IMR-90 (cell line): Measurements from ENCODE around the gene SNAPIN. TPM values are rescaled to one million over a fixed set of nuclear protein-coding genes. Genes with fewer than 3 reads are reported as not detected.
A peak's percentile ranks its signal among the peaks of the same experiment; 100 is the strongest.

Experiments
- ATAC-seq: fragments of 200-7000 bp; cut with Tn5 transposase; 2 replicates; pipeline ENCODE4 v1.9.1; 2020; ENCODE audit warnings: low read depth, mild to moderate bottlenecking, moderate library complexity
- BruUV-seq: library from RNA; stranded (reverse); fragments of 400-500 nt; replicated peaks from 2 replicates; lab custom pipeline; 2021; lab: Mats Ljungman, UMichigan
- CTCF ChIA-PET: fragments of 300-600 bp; formaldehyde crosslinking; extraction: SDS; loops from one replicate; lab custom pipeline; 2021; ENCODE audit warnings: antibody characterized with exemption; lab: Yijun Ruan, JAX
- POLR2A ChIA-PET: fragments of 300-600 bp; sonication (Branson Sonifier 250); formaldehyde crosslinking; loops from one replicate; lab custom pipeline; 2022; ENCODE audit warnings: antibody characterized with exemption; ENCODE audit not compliant: unreplicated experiment; lab: Charles Lee
- DNase-seq: peaks from one replicate; pipeline ENCODE4 v3.0.0; 2013
- H2AFZ ChIP-seq: replicated peaks from 2 replicates; pipeline ENCODE3; 2013; ENCODE audit warnings: low read length, mild to moderate bottlenecking; ENCODE audit not compliant: poor library complexity
- H2AK5ac ChIP-seq: 2 replicates; pipeline ENCODE4 v1.6.1; 2013; ENCODE audit warnings: low read depth, low read length, inconsistent platforms
- H2AK9ac ChIP-seq: replicated peaks from 2 replicates; pipeline ENCODE3; 2013; ENCODE audit warnings: mild to moderate bottlenecking, low read depth, low read length, moderate library complexity; ENCODE audit not compliant: poor library complexity
- H2BK120ac ChIP-seq: 2 replicates; pipeline ENCODE4 v1.6.1; 2013; ENCODE audit warnings: low read depth, low read length, inconsistent platforms
- H2BK15ac ChIP-seq: 3 replicates; pipeline ENCODE4 v1.6.1; 2013; ENCODE audit warnings: low read depth, low read length, inconsistent platforms
- H2BK20ac ChIP-seq: 2 replicates; pipeline ENCODE4 v1.6.1; 2013; ENCODE audit warnings: low read depth, mild to moderate bottlenecking, inconsistent platforms, low read length, moderate library complexity
- H2BK5ac ChIP-seq: 2 replicates; pipeline ENCODE4 v1.6.1; 2013; ENCODE audit warnings: mild to moderate bottlenecking, low read depth, low read length, inconsistent platforms; ENCODE audit not compliant: poor library complexity, severe bottlenecking
- H3K14ac ChIP-seq: replicated peaks from 2 replicates; pipeline ENCODE4 v1.6.1; 2013; ENCODE audit warnings: low read depth, low read length, inconsistent platforms
- H3K18ac ChIP-seq: 2 replicates; pipeline ENCODE4 v1.6.1; 2013; ENCODE audit warnings: low read depth, low read length, control low read depth
- H3K23ac ChIP-seq: 2 replicates; pipeline ENCODE4 v1.6.1; 2013; ENCODE audit warnings: low read depth, low read length, inconsistent platforms
- H3K27ac ChIP-seq: 2 replicates; pipeline ENCODE4 v1.5.1; 2013; ENCODE audit warnings: mild to moderate bottlenecking, control low read depth, low read length; ENCODE audit not compliant: insufficient read depth
- H3K27me3 ChIP-seq: 2 replicates; pipeline ENCODE4 v1.6.1; 2013; ENCODE audit warnings: low read length; ENCODE audit not compliant: control insufficient read depth, insufficient read depth
- H3K36me3 ChIP-seq: 2 replicates; pipeline ENCODE4 v1.6.1; 2013; ENCODE audit warnings: low read length, mixed read lengths; ENCODE audit not compliant: control insufficient read depth, insufficient read depth
- H3K4ac ChIP-seq: 2 replicates; pipeline ENCODE4 v1.6.1; 2013; ENCODE audit warnings: low read depth, low read length, inconsistent platforms
- H3K4me1 ChIP-seq: 2 replicates; pipeline ENCODE4 v1.6.1; 2013; ENCODE audit warnings: low read length, mixed read lengths; ENCODE audit not compliant: control insufficient read depth, insufficient read depth
- H3K4me2 ChIP-seq: 2 replicates; pipeline ENCODE4 v1.6.1; 2013; ENCODE audit warnings: low read depth, mild to moderate bottlenecking, control low read depth, low read length, moderate library complexity
- H3K4me3 ChIP-seq: 2 replicates; pipeline ENCODE4 v1.5.1; 2013; ENCODE audit warnings: low read depth, mild to moderate bottlenecking, control low read depth, low read length, moderate library complexity; ENCODE audit not compliant: insufficient read depth
- H3K56ac ChIP-seq: 2 replicates; pipeline ENCODE4 v1.6.1; 2013; ENCODE audit warnings: low read length, inconsistent platforms; ENCODE audit not compliant: insufficient read depth; ENCODE audit errors: extremely low read depth
- H3K79me1 ChIP-seq, 2 experiments: 2 replicates each; pipeline ENCODE4 v1.6.1; 2013; ENCODE audit warnings: low read length in 2 of 2, inconsistent platforms in 1 of 2, low read depth in 1 of 2
- H3K9ac ChIP-seq: 2 replicates; pipeline ENCODE4 v1.6.1; 2013; ENCODE audit warnings: low read depth, low read length, control low read depth
- H3K9me1 ChIP-seq: 2 replicates; pipeline ENCODE4 v1.6.1; 2013; ENCODE audit warnings: low read length, inconsistent platforms; ENCODE audit not compliant: insufficient read depth
- H3K9me3 ChIP-seq: 2 replicates; pipeline ENCODE4 v1.6.1; 2013; ENCODE audit warnings: low read length; ENCODE audit not compliant: control insufficient read depth, insufficient read depth
- H4K20me1 ChIP-seq: 2 replicates; pipeline ENCODE4 v1.6.1; 2013; ENCODE audit warnings: low read length, inconsistent platforms; ENCODE audit not compliant: insufficient read depth
- H4K5ac ChIP-seq: 2 replicates; pipeline ENCODE4 v1.6.1; 2013; ENCODE audit warnings: mild to moderate bottlenecking, low read depth, low read length, control low read depth
- H4K8ac ChIP-seq, 2 experiments: 2 replicates each; pipeline ENCODE4 v1.6.1; 2013; ENCODE audit warnings: low read depth in 2 of 2, low read length in 2 of 2, control low read depth in 1 of 2, inconsistent platforms in 1 of 2
- H4K91ac ChIP-seq: 2 replicates; pipeline ENCODE4 v1.6.1; 2013; ENCODE audit warnings: low read depth, low read length, inconsistent platforms; ENCODE audit not compliant: insufficient read depth
- BHLHE40 ChIP-seq: fragments of 150-350 bp; IDR thresholded peaks from 2 replicates; pipeline ENCODE4 v1.6.1; 2016; ENCODE audit warnings: mild to moderate bottlenecking, low read depth, low read length
- CEBPB ChIP-seq: IDR thresholded peaks from 2 replicates; pipeline ENCODE4 v1.6.1; 2012; ENCODE audit warnings: low read depth, low read length, improper control_type of control experiment
- CHD1 ChIP-seq: IDR thresholded peaks from 2 replicates; pipeline ENCODE4 v1.6.1; 2012; ENCODE audit warnings: low read depth, low read length, improper control_type of control experiment
- MAZ ChIP-seq: IDR thresholded peaks from 2 replicates; pipeline ENCODE4 v1.6.1; 2012; ENCODE audit warnings: low read depth, mild to moderate bottlenecking, low read length, improper control_type of control experiment, moderate library complexity, borderline replicate concordance
- NFE2L2 ChIP-seq: fragments of 150-350 bp; IDR thresholded peaks from 2 replicates; pipeline ENCODE4 v1.6.1; 2016; ENCODE audit warnings: low read depth, mild to moderate bottlenecking, low read length
- POLR2A ChIP-seq: IDR thresholded peaks from 2 replicates; pipeline ENCODE4 v1.6.1; 2012; ENCODE audit warnings: mild to moderate bottlenecking, low read depth, low read length
- SMC3 ChIP-seq: fragments of 150-350 bp; IDR thresholded peaks from 2 replicates; pipeline ENCODE4 v1.6.1; 2016; ENCODE audit warnings: low read depth, mild to moderate bottlenecking, antibody characterized with exemption, low read length, moderate library complexity
- WGBS, 2 experiments: methylation state at CpG; one replicate each; pipeline versions ENCODE4 v1.1.5 to v1.1.7; 2013; ENCODE audit warnings: missing lambda C conversion rate in 2 of 2; ENCODE audit not compliant: insufficient read length in 1 of 2; ENCODE audit errors: extremely low coverage in 2 of 2; 5-methylcytosine and 5-hydroxymethylcytosine counted together
- dilution Hi-C: fragments of 300-500 bp; cut with HindIII; formaldehyde crosslinking; loops from one replicate; pipeline ENCODE4 v1.14.3; 2018; ENCODE audit warnings: low sequenced_read_pairs; ENCODE audit not compliant: unreplicated experiment
- in situ Hi-C: fragments of 300-500 bp; cut with MboI; formaldehyde crosslinking; loops from 3 replicates; pipeline ENCODE4 v1.14.3; 2019; ENCODE audit warnings: low sequenced_read_pairs, inconsistent platforms, mixed read lengths
- intact Hi-C: fragments of 100-400 bp; cut with micrococcal nuclease; formaldehyde crosslinking; loops from 2 replicates; pipeline ENCODE4 v1.10.0; 2022
- polyA plus RNA-seq, 3 experiments: library from polyadenylated mRNA; depleted of rRNA; stranded (reverse); fragments of >200 nt; gene quantifications; 2 replicates each; pipeline ENCODE4 v1.2.3, GENCODE V29; 2012; ENCODE audit warnings: low replicate concordance in 1 of 3
- total RNA-seq: library from RNA; depleted of rRNA; stranded (reverse); fragments of >200 nt; gene quantifications from 2 replicates; pipeline ENCODE4 v1.2.3, GENCODE V29; 2012
- TF ChIP-seq, protein P1 (sequence below): fragments of 150-350 bp; IDR thresholded peaks from 2 replicates; pipeline ENCODE4 v1.6.1; 2017; ENCODE audit warnings: mild to moderate bottlenecking, antibody characterized with exemption, low read length, low read depth
- TF ChIP-seq, protein P2 (sequence below): fragments of 150-350 bp; IDR thresholded peaks from 2 replicates; pipeline ENCODE4 v1.6.1; 2016; ENCODE audit warnings: low read depth, mild to moderate bottlenecking, low read length, moderate library complexity, borderline replicate concordance
- TF ChIP-seq, protein P3 (sequence below): conservative IDR thresholded peaks from 2 replicates; pipeline ENCODE4 v1.5.1; 2012; ENCODE audit warnings: mild to moderate bottlenecking, low read depth, low read length, improper control_type of control experiment

SNAPIN gene
- total and polyA plus RNA-seq, 2 of the 4 experiments (the other 2 are of a cell fraction): 37.4 to 40.9 TPM

DNA sequence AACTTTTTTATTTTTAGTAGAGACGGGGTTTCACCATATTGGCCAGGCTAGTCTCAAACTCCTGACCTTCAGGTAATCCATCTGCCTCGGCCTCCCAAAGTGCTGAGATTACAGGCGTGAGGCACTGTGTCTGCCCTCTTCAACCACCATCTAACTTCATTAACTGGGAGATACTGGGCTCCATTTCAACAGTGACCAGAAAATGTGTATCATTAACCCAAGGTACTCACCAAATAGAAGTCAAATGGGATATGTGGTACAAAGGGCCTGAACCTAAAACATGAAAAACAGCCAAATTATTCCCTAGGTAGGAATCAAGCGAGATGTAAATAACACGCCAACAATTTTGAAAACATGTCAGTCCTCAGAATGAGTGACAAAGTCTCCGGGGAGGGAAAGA, 11.1 kb downstream of the SNAPIN start:
- in situ Hi-C loops: loop anchor here (10.0 kb wide), 1 partner anchor 305 kb away; the partner anchor contains the start of gene JTB
- H3K23ac ChIP-seq: no peak overlapping the region
- no peak overlapping the region for H2AFZ ChIP-seq
- H3K56ac ChIP-seq: no peak overlapping the region
- H2AK5ac ChIP-seq: no peak overlapping the region
- H3K79me1 ChIP-seq: peaks cover 12 to 25% of the 10 kb centered on the region in 2 experiments; a peak in 1 of 4 replicates
- H3K4me3 ChIP-seq: peak overlapping the region; percentile 65
- intact Hi-C loops: loop anchor here (2.0 to 5.0 kb wide), 4 partner anchors 97 to 738 kb away; partner anchors contain the start of gene IL6R
- no peak overlapping the region for H2BK120ac ChIP-seq
- H4K91ac ChIP-seq: no peak overlapping the region
- no peak overlapping the region for H3K27ac ChIP-seq
- no peak overlapping the region for H4K8ac ChIP-seq
- 79% methylated on average over 3 of the region's 6 CpGs; no CpG with 5 or more reads in 1 of the 2 experiments for WGBS, 2 experiments
- no peak overlapping the region for H2AK9ac ChIP-seq
- BruUV-seq: no TSS peak
- H3K9me3 ChIP-seq: no peaks in the 10 kb centered on the region
- H2BK15ac ChIP-seq: no peak overlapping the region
- no peaks in the 10 kb centered on the region for H3K27me3 ChIP-seq
- no peak overlapping the region for H2BK5ac ChIP-seq
- no peak overlapping the region for H4K5ac ChIP-seq
- no peak for DNase-seq
- H3K36me3 ChIP-seq: peaks cover 37% of the 10 kb centered on the region
- no peak overlapping the region for H3K4ac ChIP-seq
- ATAC-seq: no peak
- no peak overlapping the region for H3K14ac ChIP-seq
- TF ChIP-seq, protein P1, sequence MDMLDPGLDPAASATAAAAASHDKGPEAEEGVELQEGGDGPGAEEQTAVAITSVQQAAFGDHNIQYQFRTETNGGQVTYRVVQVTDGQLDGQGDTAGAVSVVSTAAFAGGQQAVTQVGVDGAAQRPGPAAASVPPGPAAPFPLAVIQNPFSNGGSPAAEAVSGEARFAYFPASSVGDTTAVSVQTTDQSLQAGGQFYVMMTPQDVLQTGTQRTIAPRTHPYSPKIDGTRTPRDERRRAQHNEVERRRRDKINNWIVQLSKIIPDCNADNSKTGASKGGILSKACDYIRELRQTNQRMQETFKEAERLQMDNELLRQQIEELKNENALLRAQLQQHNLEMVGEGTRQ: no peak
- TF ChIP-seq POLR2A: no peak
- TF ChIP-seq NFE2L2: no peak
- no peak for TF ChIP-seq CHD1
- no peak for TF ChIP-seq MAZ
- TF ChIP-seq, protein P2, sequence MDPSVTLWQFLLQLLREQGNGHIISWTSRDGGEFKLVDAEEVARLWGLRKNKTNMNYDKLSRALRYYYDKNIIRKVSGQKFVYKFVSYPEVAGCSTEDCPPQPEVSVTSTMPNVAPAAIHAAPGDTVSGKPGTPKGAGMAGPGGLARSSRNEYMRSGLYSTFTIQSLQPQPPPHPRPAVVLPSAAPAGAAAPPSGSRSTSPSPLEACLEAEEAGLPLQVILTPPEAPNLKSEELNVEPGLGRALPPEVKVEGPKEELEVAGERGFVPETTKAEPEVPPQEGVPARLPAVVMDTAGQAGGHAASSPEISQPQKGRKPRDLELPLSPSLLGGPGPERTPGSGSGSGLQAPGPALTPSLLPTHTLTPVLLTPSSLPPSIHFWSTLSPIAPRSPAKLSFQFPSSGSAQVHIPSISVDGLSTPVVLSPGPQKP: no peak
- TF ChIP-seq BHLHE40: no peak
- no peak for TF ChIP-seq SMC3
- TF ChIP-seq CEBPB: no peak
- TF ChIP-seq, protein P3, sequence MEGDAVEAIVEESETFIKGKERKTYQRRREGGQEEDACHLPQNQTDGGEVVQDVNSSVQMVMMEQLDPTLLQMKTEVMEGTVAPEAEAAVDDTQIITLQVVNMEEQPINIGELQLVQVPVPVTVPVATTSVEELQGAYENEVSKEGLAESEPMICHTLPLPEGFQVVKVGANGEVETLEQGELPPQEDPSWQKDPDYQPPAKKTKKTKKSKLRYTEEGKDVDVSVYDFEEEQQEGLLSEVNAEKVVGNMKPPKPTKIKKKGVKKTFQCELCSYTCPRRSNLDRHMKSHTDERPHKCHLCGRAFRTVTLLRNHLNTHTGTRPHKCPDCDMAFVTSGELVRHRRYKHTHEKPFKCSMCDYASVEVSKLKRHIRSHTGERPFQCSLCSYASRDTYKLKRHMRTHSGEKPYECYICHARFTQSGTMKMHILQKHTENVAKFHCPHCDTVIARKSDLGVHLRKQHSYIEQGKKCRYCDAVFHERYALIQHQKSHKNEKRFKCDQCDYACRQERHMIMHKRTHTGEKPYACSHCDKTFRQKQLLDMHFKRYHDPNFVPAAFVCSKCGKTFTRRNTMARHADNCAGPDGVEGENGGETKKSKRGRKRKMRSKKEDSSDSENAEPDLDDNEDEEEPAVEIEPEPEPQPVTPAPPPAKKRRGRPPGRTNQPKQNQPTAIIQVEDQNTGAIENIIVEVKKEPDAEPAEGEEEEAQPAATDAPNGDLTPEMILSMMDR: no peak
- H4K20me1 ChIP-seq: peaks cover 11% of the 10 kb centered on the region; the same call in 1 of the 2 replicates
- H2BK20ac ChIP-seq: no peak overlapping the region
- POLR2A ChIA-PET: no interaction called here
- peak overlapping the region; percentile 83; the same call in 1 of the 2 replicates for H3K9ac ChIP-seq
- no peak overlapping the region for H3K18ac ChIP-seq
- CTCF ChIA-PET: no interaction called here
- dilution Hi-C loops: no loop called here
- H3K4me1 ChIP-seq: peaks cover 1% of the 10 kb centered on the region; the same call in 1 of the 2 replicates
- H3K9me1 ChIP-seq: no peaks in the 10 kb centered on the region
- H3K4me2 ChIP-seq: peak overlapping the region; percentile 85
